ENCODE results near the gene CDK15.

- TF ChIP-seq, protein P1, sequence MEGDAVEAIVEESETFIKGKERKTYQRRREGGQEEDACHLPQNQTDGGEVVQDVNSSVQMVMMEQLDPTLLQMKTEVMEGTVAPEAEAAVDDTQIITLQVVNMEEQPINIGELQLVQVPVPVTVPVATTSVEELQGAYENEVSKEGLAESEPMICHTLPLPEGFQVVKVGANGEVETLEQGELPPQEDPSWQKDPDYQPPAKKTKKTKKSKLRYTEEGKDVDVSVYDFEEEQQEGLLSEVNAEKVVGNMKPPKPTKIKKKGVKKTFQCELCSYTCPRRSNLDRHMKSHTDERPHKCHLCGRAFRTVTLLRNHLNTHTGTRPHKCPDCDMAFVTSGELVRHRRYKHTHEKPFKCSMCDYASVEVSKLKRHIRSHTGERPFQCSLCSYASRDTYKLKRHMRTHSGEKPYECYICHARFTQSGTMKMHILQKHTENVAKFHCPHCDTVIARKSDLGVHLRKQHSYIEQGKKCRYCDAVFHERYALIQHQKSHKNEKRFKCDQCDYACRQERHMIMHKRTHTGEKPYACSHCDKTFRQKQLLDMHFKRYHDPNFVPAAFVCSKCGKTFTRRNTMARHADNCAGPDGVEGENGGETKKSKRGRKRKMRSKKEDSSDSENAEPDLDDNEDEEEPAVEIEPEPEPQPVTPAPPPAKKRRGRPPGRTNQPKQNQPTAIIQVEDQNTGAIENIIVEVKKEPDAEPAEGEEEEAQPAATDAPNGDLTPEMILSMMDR (conservative IDR thresholded peaks at IDR 0.05; ENCODE audit: low read depth in 2 of 2) = no peak
- TF ChIP-seq POLR2AphosphoS5 (IDR thresholded peaks at IDR 0.05; ENCODE audit: low read depth) (no peak), EZH2phosphoT487 (IDR thresholded peaks at IDR 0.05; ENCODE audit: unreplicated experiment) (no peak), EZH2 (IDR thresholded peaks at IDR 0.05; ENCODE audit: low read depth, unreplicated experiment) (no peak), CREB1 (CRISPR knock-in tag; IDR thresholded peaks at IDR 0.05; ENCODE audit: low read depth) (no peak), ZNF331 (CRISPR knock-in tag; IDR thresholded peaks at IDR 0.05; ENCODE audit: low read depth) (no peak), ZNF114 (CRISPR knock-in tag; IDR thresholded peaks at IDR 0.05) (no peak), ZNF462 (CRISPR knock-in tag; IDR thresholded peaks at IDR 0.05) (no peak)
These were observed 112.9 kb downstream of the CDK15 start for GRCh38 chr2:201919308-201919634.
